Measurements from ENCODE around the gene CUX1. TPM values are rescaled to one million over a fixed set of nuclear protein-coding genes. Genes with fewer than 3 reads are reported as not detected.
A peak's percentile ranks its signal among the peaks of the same experiment; 100 is the strongest.

The CUX1 gene
- total RNA-seq, 1 experiment from 2014 or later, result 53.5 TPM

DNA sequence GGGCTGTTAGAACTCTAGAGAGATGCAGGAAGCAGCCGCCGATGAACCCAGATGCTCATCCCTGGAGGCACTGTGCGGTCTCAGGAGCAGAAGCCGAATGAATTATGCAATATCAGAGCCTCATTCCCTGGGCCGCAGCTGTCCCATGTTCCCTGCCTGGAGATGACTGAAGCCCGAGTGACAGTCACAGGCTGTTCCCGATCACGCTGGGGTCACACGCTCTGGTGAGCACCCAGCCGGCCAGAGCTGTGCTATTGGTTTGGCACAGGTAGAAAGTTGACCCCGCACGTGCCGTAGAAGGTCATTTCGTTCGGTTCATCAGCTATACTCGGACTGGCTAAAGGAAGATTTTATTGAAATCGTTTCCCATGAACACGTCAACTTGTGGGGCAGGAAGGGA is 328.7 kb downstream of the CUX1 start:
- H3K27ac Mint-ChIP-seq, result peak overlapping the region in 2 of 3 experiments; percentile 46 to 81; a peak in 5 of 7 replicates
- H3K79me2 ChIP-seq (ENCODE audit: insufficient read depth, low read length), result no peaks in the 10 kb centered on the region
- H4K5ac ChIP-seq (ENCODE audit: insufficient read length, low read depth, low read length), result no peak overlapping the region
- no peaks in the 10 kb centered on the region for H3K27me3 ChIP-seq (ENCODE audit: insufficient read depth, low read length)
- no peaks in the 10 kb centered on the region for H3K27me3 Mint-ChIP-seq (ENCODE audit: low read depth)
- no peak overlapping the region for H2AK5ac ChIP-seq (ENCODE audit: insufficient read length, low read length)
- H4K20me1 ChIP-seq (ENCODE audit: control insufficient read depth, insufficient read depth, insufficient read length), result no peaks in the 10 kb centered on the region
- no peaks in the 10 kb centered on the region for H3K23me2 ChIP-seq (ENCODE audit: insufficient read length, low read depth, low read length, poor library complexity, severe bottlenecking)
- peaks cover 0 to 5% of the 10 kb centered on the region in 2 experiments; a peak in 2 of 4 replicates for H3K4me1 Mint-ChIP-seq
- H3K4ac ChIP-seq (ENCODE audit: low read depth, low read length), result no peak overlapping the region
- H3K9me3 Mint-ChIP-seq, result no peaks in the 10 kb centered on the region
- H2BK20ac ChIP-seq (ENCODE audit: low read depth, low read length, poor library complexity, severe bottlenecking), result no peak overlapping the region
- no peak overlapping the region for H3K56ac ChIP-seq (ENCODE audit: insufficient read length, low read depth, low read length)
- DNase-seq, result no peak
- no peak overlapping the region for H3K27ac ChIP-seq (ENCODE audit: insufficient read length, low read depth, low read length)
- H3K23ac ChIP-seq (ENCODE audit: insufficient read length, low read depth, low read length), result no peak overlapping the region
- no peak overlapping the region for H3K4me3 Mint-ChIP-seq
- H2BK120ac ChIP-seq (ENCODE audit: low read depth, low read length, poor library complexity, severe bottlenecking), result no peak overlapping the region
- peak overlapping the region; percentile 25 for H3K18ac ChIP-seq (ENCODE audit: insufficient read length, low read depth, low read length)
- no peaks in the 10 kb centered on the region for H3K9me3 ChIP-seq (ENCODE audit: control insufficient read depth, low read depth, low read length)
- no peak overlapping the region for H3K14ac ChIP-seq (ENCODE audit: insufficient read depth, low read length)
- H4K8ac ChIP-seq (replicated peaks; ENCODE audit: insufficient read length, low read depth, low read length), result no peak overlapping the region
- H3K36me3 Mint-ChIP-seq (ENCODE audit: insufficient read depth in 1 of 3, low read depth in 3 of 3), result peaks cover 8 to 32% (median 18%) of the 10 kb centered on the region in 3 experiments
- no peak overlapping the region for H4K91ac ChIP-seq (ENCODE audit: insufficient read length, low read depth, low read length)
- no peak overlapping the region for H2BK15ac ChIP-seq (ENCODE audit: low read depth, low read length)
- WGBS (ENCODE audit: extremely low coverage, insufficient read length, low lambda C conversion rate), result no CpG with 5 or more reads among the region's 18 CpGs
- TF ChIP-seq, protein P1, sequence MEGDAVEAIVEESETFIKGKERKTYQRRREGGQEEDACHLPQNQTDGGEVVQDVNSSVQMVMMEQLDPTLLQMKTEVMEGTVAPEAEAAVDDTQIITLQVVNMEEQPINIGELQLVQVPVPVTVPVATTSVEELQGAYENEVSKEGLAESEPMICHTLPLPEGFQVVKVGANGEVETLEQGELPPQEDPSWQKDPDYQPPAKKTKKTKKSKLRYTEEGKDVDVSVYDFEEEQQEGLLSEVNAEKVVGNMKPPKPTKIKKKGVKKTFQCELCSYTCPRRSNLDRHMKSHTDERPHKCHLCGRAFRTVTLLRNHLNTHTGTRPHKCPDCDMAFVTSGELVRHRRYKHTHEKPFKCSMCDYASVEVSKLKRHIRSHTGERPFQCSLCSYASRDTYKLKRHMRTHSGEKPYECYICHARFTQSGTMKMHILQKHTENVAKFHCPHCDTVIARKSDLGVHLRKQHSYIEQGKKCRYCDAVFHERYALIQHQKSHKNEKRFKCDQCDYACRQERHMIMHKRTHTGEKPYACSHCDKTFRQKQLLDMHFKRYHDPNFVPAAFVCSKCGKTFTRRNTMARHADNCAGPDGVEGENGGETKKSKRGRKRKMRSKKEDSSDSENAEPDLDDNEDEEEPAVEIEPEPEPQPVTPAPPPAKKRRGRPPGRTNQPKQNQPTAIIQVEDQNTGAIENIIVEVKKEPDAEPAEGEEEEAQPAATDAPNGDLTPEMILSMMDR (conservative IDR thresholded peaks at IDR 0.05), result no peak
- no peak overlapping the region for H3K9ac ChIP-seq (ENCODE audit: extremely low read depth, insufficient read length, low read length)
- no peaks in the 10 kb centered on the region for H3K4me1 ChIP-seq (ENCODE audit: insufficient read depth, low read length)
- no peaks in the 10 kb centered on the region for H3K79me1 ChIP-seq (ENCODE audit: insufficient read depth, low read depth, low read length, poor library complexity, severe bottlenecking)
- no peak overlapping the region for H3K4me2 ChIP-seq (ENCODE audit: insufficient read depth, insufficient read length, low read length)
- H2BK12ac ChIP-seq (ENCODE audit: insufficient read length, low read depth, low read length), result no peak overlapping the region
- no peak overlapping the region for H2AFZ ChIP-seq (ENCODE audit: low read length)
- H3T11ph ChIP-seq (ENCODE audit: low read length), result no peak overlapping the region
- H2BK5ac ChIP-seq (ENCODE audit: insufficient read length, low read length), result no peak overlapping the region

Data from H9 (cell line).